ENCODE data around the gene ABCD1.
"Not testable (repeated sequence)": the region's sequence is repeated elsewhere in the genome, so short reads cannot be mapped to it uniquely, and the experiment has no call there.

GRCh38 chrX:153730115-153730514 lies 5.5 kb downstream of the ABCD1 start:
- TF ChIP-seq, protein P1, sequence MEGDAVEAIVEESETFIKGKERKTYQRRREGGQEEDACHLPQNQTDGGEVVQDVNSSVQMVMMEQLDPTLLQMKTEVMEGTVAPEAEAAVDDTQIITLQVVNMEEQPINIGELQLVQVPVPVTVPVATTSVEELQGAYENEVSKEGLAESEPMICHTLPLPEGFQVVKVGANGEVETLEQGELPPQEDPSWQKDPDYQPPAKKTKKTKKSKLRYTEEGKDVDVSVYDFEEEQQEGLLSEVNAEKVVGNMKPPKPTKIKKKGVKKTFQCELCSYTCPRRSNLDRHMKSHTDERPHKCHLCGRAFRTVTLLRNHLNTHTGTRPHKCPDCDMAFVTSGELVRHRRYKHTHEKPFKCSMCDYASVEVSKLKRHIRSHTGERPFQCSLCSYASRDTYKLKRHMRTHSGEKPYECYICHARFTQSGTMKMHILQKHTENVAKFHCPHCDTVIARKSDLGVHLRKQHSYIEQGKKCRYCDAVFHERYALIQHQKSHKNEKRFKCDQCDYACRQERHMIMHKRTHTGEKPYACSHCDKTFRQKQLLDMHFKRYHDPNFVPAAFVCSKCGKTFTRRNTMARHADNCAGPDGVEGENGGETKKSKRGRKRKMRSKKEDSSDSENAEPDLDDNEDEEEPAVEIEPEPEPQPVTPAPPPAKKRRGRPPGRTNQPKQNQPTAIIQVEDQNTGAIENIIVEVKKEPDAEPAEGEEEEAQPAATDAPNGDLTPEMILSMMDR (IDR thresholded peaks at IDR 0.05), result not testable (repeated sequence)
- not testable (repeated sequence) for TF ChIP-seq EP300 (IDR thresholded peaks at IDR 0.05)

Measured in ovary (tissue), 3 donors.